ENCODE results near the gene NEURL3. TPM values are rescaled to one million over a fixed set of nuclear protein-coding genes. Genes with fewer than 3 reads are reported as not detected.

Gene NEURL3
- total RNA-seq, 1 donor from 2014 or later: not detected

GRCh38 chr2:96524482-96525210 is 19.5 kb upstream of the NEURL3 start:
- no peak for DNase-seq
- peaks cover 1% of the 10 kb centered on the region for H3K27me3 Mint-ChIP-seq (ENCODE audit: unreplicated experiment)

GRCh38 chr2:96523659-96524481 is 18.7 kb upstream of the NEURL3 start:
- Mint-ChIP-seq H3K27ac (ENCODE audit: unreplicated experiment) (no peak overlapping the region), H3K4me3 (ENCODE audit: unreplicated experiment) (no peak overlapping the region), H3K9me3 (ENCODE audit: unreplicated experiment) (no peaks in the 10 kb centered on the region), H3K4me1 (ENCODE audit: low read depth, unreplicated experiment) (peaks cover 5% of the 10 kb centered on the region), H3K36me3 (ENCODE audit: unreplicated experiment) (peaks cover 5% of the 10 kb centered on the region), H3K27me3 (ENCODE audit: unreplicated experiment) (no peaks in the 10 kb centered on the region)
- DNase-seq: no peak
- no peak for TF ChIP-seq CTCF (IDR thresholded peaks at IDR 0.05; ENCODE audit: partially characterized antibody, unreplicated experiment)

More at GRCh38 chr2:96524482-96525210, 19.5 kb upstream of the NEURL3 start:
- Mint-ChIP-seq H3K36me3 (ENCODE audit: unreplicated experiment) (peaks cover 5% of the 10 kb centered on the region), H3K4me3 (ENCODE audit: unreplicated experiment) (no peak overlapping the region), H3K27ac (ENCODE audit: unreplicated experiment) (no peak overlapping the region), H3K4me1 (ENCODE audit: low read depth, unreplicated experiment) (peaks cover 5% of the 10 kb centered on the region), H3K9me3 (ENCODE audit: unreplicated experiment) (no peaks in the 10 kb centered on the region)
- TF ChIP-seq CTCF (IDR thresholded peaks at IDR 0.05; ENCODE audit: partially characterized antibody, unreplicated experiment): no peak

GRCh38 chr2:96522304-96523203 is 17.4 kb upstream of the NEURL3 start:
- Mint-ChIP-seq H3K4me1 (ENCODE audit: low read depth, unreplicated experiment) (peaks cover 2% of the 10 kb centered on the region), H3K4me3 (ENCODE audit: unreplicated experiment) (no peak overlapping the region), H3K27ac (ENCODE audit: unreplicated experiment) (no peak overlapping the region), H3K36me3 (ENCODE audit: unreplicated experiment) (peaks cover 5% of the 10 kb centered on the region), H3K9me3 (ENCODE audit: unreplicated experiment) (no peaks in the 10 kb centered on the region), H3K27me3 (ENCODE audit: unreplicated experiment) (no peaks in the 10 kb centered on the region)
- TF ChIP-seq CTCF (IDR thresholded peaks at IDR 0.05; ENCODE audit: partially characterized antibody, unreplicated experiment): no peak
- DNase-seq: no peak

GRCh38 chr2:96521219-96521618 is 16.1 kb upstream of the NEURL3 start:
- H3K36me3 Mint-ChIP-seq (ENCODE audit: unreplicated experiment): no peaks in the 10 kb centered on the region
- DNase-seq: no peak
- no peak for TF ChIP-seq CTCF (IDR thresholded peaks at IDR 0.05; ENCODE audit: partially characterized antibody, unreplicated experiment)
- no peaks in the 10 kb centered on the region for H3K4me1 Mint-ChIP-seq (ENCODE audit: low read depth, unreplicated experiment)
- H3K27me3 Mint-ChIP-seq (ENCODE audit: unreplicated experiment): no peaks in the 10 kb centered on the region
- no peak overlapping the region for H3K4me3 Mint-ChIP-seq (ENCODE audit: unreplicated experiment)
- no peaks in the 10 kb centered on the region for H3K9me3 Mint-ChIP-seq (ENCODE audit: unreplicated experiment)
- no peak overlapping the region for H3K27ac Mint-ChIP-seq (ENCODE audit: unreplicated experiment)
